Loucy (cell line): Measurements from ENCODE around the gene MINDY3.

Experiments
- EZH2phosphoT487 ChIP-seq: fragments of 200-600 bp; IDR thresholded peaks from 2 replicates; pipeline ENCODE4 v1.6.1; 2018; ENCODE audit warnings: antibody characterized with exemption, mild to moderate bottlenecking, moderate library complexity, borderline replicate concordance
- TF ChIP-seq, protein P1 (sequence below): fragments of 200-600 bp; sonication (generic); conservative IDR thresholded peaks from 2 replicates; pipeline ENCODE4 v1.5.1; 2014; ENCODE audit warnings: mild to moderate bottlenecking, antibody characterized with exemption, low read length

DNA sequence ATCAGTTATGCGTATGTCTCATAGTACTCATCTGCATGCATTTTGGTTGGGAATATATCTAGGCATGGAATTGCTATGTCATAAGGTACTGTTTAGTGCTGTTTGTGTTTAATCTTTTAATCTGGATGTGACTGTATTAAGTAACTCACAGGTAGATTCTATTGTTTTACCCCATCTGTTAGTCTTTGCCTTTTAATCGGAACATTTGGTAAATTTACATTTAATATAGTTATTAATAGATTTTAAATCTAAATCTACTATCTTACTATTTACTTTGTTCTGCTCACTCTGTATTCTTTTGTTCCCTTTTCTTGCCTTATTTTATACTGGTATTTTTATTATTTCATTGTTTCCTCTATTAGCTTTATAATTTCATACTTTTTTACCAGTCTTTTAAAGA lies 130.0 kb downstream of the MINDY3 start:
- TF ChIP-seq, protein P1, sequence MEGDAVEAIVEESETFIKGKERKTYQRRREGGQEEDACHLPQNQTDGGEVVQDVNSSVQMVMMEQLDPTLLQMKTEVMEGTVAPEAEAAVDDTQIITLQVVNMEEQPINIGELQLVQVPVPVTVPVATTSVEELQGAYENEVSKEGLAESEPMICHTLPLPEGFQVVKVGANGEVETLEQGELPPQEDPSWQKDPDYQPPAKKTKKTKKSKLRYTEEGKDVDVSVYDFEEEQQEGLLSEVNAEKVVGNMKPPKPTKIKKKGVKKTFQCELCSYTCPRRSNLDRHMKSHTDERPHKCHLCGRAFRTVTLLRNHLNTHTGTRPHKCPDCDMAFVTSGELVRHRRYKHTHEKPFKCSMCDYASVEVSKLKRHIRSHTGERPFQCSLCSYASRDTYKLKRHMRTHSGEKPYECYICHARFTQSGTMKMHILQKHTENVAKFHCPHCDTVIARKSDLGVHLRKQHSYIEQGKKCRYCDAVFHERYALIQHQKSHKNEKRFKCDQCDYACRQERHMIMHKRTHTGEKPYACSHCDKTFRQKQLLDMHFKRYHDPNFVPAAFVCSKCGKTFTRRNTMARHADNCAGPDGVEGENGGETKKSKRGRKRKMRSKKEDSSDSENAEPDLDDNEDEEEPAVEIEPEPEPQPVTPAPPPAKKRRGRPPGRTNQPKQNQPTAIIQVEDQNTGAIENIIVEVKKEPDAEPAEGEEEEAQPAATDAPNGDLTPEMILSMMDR, result no peak
- TF ChIP-seq EZH2phosphoT487, result no peak
